IMR-90 (cell line): Measurements from ENCODE around the gene TCF7L2. TPM values are rescaled to one million over a fixed set of nuclear protein-coding genes. Genes with fewer than 3 reads are reported as not detected.

Experiments used
- ATAC-seq: fragments of 200-7000 bp; cut with Tn5 transposase; 2 replicates; pipeline ENCODE4 v1.9.1; 2020; ENCODE audit warnings: low read depth, mild to moderate bottlenecking, moderate library complexity
- BruUV-seq: library from RNA; stranded (reverse); fragments of 400-500 nt; replicated peaks from 2 replicates; lab custom pipeline; 2021; lab: Mats Ljungman, UMichigan
- CTCF ChIA-PET: fragments of 300-600 bp; formaldehyde crosslinking; extraction: SDS; loops from one replicate; lab custom pipeline; 2021; ENCODE audit warnings: antibody characterized with exemption; lab: Yijun Ruan, JAX
- POLR2A ChIA-PET: fragments of 300-600 bp; sonication (Branson Sonifier 250); formaldehyde crosslinking; loops from one replicate; lab custom pipeline; 2022; ENCODE audit warnings: antibody characterized with exemption; ENCODE audit not compliant: unreplicated experiment; lab: Charles Lee
- DNase-seq: peaks from one replicate; pipeline ENCODE4 v3.0.0; 2013
- H2AFZ ChIP-seq: replicated peaks from 2 replicates; pipeline ENCODE3; 2013; ENCODE audit warnings: low read length, mild to moderate bottlenecking; ENCODE audit not compliant: poor library complexity
- H2AK5ac ChIP-seq: 2 replicates; pipeline ENCODE4 v1.6.1; 2013; ENCODE audit warnings: low read depth, low read length, inconsistent platforms
- H2AK9ac ChIP-seq: replicated peaks from 2 replicates; pipeline ENCODE3; 2013; ENCODE audit warnings: mild to moderate bottlenecking, low read depth, low read length, moderate library complexity; ENCODE audit not compliant: poor library complexity
- H2BK120ac ChIP-seq: 2 replicates; pipeline ENCODE4 v1.6.1; 2013; ENCODE audit warnings: low read depth, low read length, inconsistent platforms
- H2BK15ac ChIP-seq: 3 replicates; pipeline ENCODE4 v1.6.1; 2013; ENCODE audit warnings: low read depth, low read length, inconsistent platforms
- H2BK20ac ChIP-seq: 2 replicates; pipeline ENCODE4 v1.6.1; 2013; ENCODE audit warnings: low read depth, mild to moderate bottlenecking, inconsistent platforms, low read length, moderate library complexity
- H2BK5ac ChIP-seq: 2 replicates; pipeline ENCODE4 v1.6.1; 2013; ENCODE audit warnings: mild to moderate bottlenecking, low read depth, low read length, inconsistent platforms; ENCODE audit not compliant: poor library complexity, severe bottlenecking
- H3K14ac ChIP-seq: replicated peaks from 2 replicates; pipeline ENCODE4 v1.6.1; 2013; ENCODE audit warnings: low read depth, low read length, inconsistent platforms
- H3K18ac ChIP-seq: 2 replicates; pipeline ENCODE4 v1.6.1; 2013; ENCODE audit warnings: low read depth, low read length, control low read depth
- H3K23ac ChIP-seq: 2 replicates; pipeline ENCODE4 v1.6.1; 2013; ENCODE audit warnings: low read depth, low read length, inconsistent platforms
- H3K27ac ChIP-seq: 2 replicates; pipeline ENCODE4 v1.5.1; 2013; ENCODE audit warnings: mild to moderate bottlenecking, control low read depth, low read length; ENCODE audit not compliant: insufficient read depth
- H3K27me3 ChIP-seq: 2 replicates; pipeline ENCODE4 v1.6.1; 2013; ENCODE audit warnings: low read length; ENCODE audit not compliant: control insufficient read depth, insufficient read depth
- H3K36me3 ChIP-seq: 2 replicates; pipeline ENCODE4 v1.6.1; 2013; ENCODE audit warnings: low read length, mixed read lengths; ENCODE audit not compliant: control insufficient read depth, insufficient read depth
- H3K4ac ChIP-seq: 2 replicates; pipeline ENCODE4 v1.6.1; 2013; ENCODE audit warnings: low read depth, low read length, inconsistent platforms
- H3K4me1 ChIP-seq: 2 replicates; pipeline ENCODE4 v1.6.1; 2013; ENCODE audit warnings: low read length, mixed read lengths; ENCODE audit not compliant: control insufficient read depth, insufficient read depth
- H3K4me2 ChIP-seq: 2 replicates; pipeline ENCODE4 v1.6.1; 2013; ENCODE audit warnings: low read depth, mild to moderate bottlenecking, control low read depth, low read length, moderate library complexity
- H3K4me3 ChIP-seq: 2 replicates; pipeline ENCODE4 v1.5.1; 2013; ENCODE audit warnings: low read depth, mild to moderate bottlenecking, control low read depth, low read length, moderate library complexity; ENCODE audit not compliant: insufficient read depth
- H3K56ac ChIP-seq: 2 replicates; pipeline ENCODE4 v1.6.1; 2013; ENCODE audit warnings: low read length, inconsistent platforms; ENCODE audit not compliant: insufficient read depth; ENCODE audit errors: extremely low read depth
- H3K79me1 ChIP-seq, 2 experiments: 2 replicates each; pipeline ENCODE4 v1.6.1; 2013; ENCODE audit warnings: low read length in 2 of 2, inconsistent platforms in 1 of 2, low read depth in 1 of 2
- H3K9ac ChIP-seq: 2 replicates; pipeline ENCODE4 v1.6.1; 2013; ENCODE audit warnings: low read depth, low read length, control low read depth
- H3K9me1 ChIP-seq: 2 replicates; pipeline ENCODE4 v1.6.1; 2013; ENCODE audit warnings: low read length, inconsistent platforms; ENCODE audit not compliant: insufficient read depth
- H3K9me3 ChIP-seq: 2 replicates; pipeline ENCODE4 v1.6.1; 2013; ENCODE audit warnings: low read length; ENCODE audit not compliant: control insufficient read depth, insufficient read depth
- H4K20me1 ChIP-seq: 2 replicates; pipeline ENCODE4 v1.6.1; 2013; ENCODE audit warnings: low read length, inconsistent platforms; ENCODE audit not compliant: insufficient read depth
- H4K5ac ChIP-seq: 2 replicates; pipeline ENCODE4 v1.6.1; 2013; ENCODE audit warnings: mild to moderate bottlenecking, low read depth, low read length, control low read depth
- H4K8ac ChIP-seq, 2 experiments: 2 replicates each; pipeline ENCODE4 v1.6.1; 2013; ENCODE audit warnings: low read depth in 2 of 2, low read length in 2 of 2, control low read depth in 1 of 2, inconsistent platforms in 1 of 2
- H4K91ac ChIP-seq: 2 replicates; pipeline ENCODE4 v1.6.1; 2013; ENCODE audit warnings: low read depth, low read length, inconsistent platforms; ENCODE audit not compliant: insufficient read depth
- ELK1 ChIP-seq: fragments of 150-350 bp; IDR thresholded peaks from 2 replicates; pipeline ENCODE4 v1.6.1; 2016; ENCODE audit warnings: low read depth, mild to moderate bottlenecking, low read length, moderate library complexity, borderline replicate concordance
- MAFK ChIP-seq: IDR thresholded peaks from 2 replicates; pipeline ENCODE4 v1.6.1; 2012; ENCODE audit warnings: low read depth, low read length, improper control_type of control experiment
- MAZ ChIP-seq: IDR thresholded peaks from 2 replicates; pipeline ENCODE4 v1.6.1; 2012; ENCODE audit warnings: low read depth, mild to moderate bottlenecking, low read length, improper control_type of control experiment, moderate library complexity, borderline replicate concordance
- MXI1 ChIP-seq: IDR thresholded peaks from 2 replicates; pipeline ENCODE4 v1.6.1; 2012; ENCODE audit warnings: low read depth, mild to moderate bottlenecking, low read length, moderate library complexity, borderline replicate concordance
- NFE2L2 ChIP-seq: fragments of 150-350 bp; IDR thresholded peaks from 2 replicates; pipeline ENCODE4 v1.6.1; 2016; ENCODE audit warnings: low read depth, mild to moderate bottlenecking, low read length
- POLR2A ChIP-seq: IDR thresholded peaks from 2 replicates; pipeline ENCODE4 v1.6.1; 2012; ENCODE audit warnings: mild to moderate bottlenecking, low read depth, low read length
- RFX5 ChIP-seq: IDR thresholded peaks from 2 replicates; pipeline ENCODE4 v1.8.0; 2012; ENCODE audit warnings: low read depth, mild to moderate bottlenecking, low read length, moderate library complexity
- WGBS, 2 experiments: methylation state at CpG; one replicate each; pipeline versions ENCODE4 v1.1.5 to v1.1.7; 2013; ENCODE audit warnings: missing lambda C conversion rate in 2 of 2; ENCODE audit not compliant: insufficient read length in 1 of 2; ENCODE audit errors: extremely low coverage in 2 of 2; 5-methylcytosine and 5-hydroxymethylcytosine counted together
- dilution Hi-C: fragments of 300-500 bp; cut with HindIII; formaldehyde crosslinking; loops from one replicate; pipeline ENCODE4 v1.14.3; 2018; ENCODE audit warnings: low sequenced_read_pairs; ENCODE audit not compliant: unreplicated experiment
- in situ Hi-C: fragments of 300-500 bp; cut with MboI; formaldehyde crosslinking; loops from 3 replicates; pipeline ENCODE4 v1.14.3; 2019; ENCODE audit warnings: low sequenced_read_pairs, inconsistent platforms, mixed read lengths
- intact Hi-C: fragments of 100-400 bp; cut with micrococcal nuclease; formaldehyde crosslinking; loops from 2 replicates; pipeline ENCODE4 v1.10.0; 2022
- polyA plus RNA-seq, 3 experiments: library from polyadenylated mRNA; depleted of rRNA; stranded (reverse); fragments of >200 nt; gene quantifications; 2 replicates each; pipeline ENCODE4 v1.2.3, GENCODE V29; 2012; ENCODE audit warnings: low replicate concordance in 1 of 3
- total RNA-seq: library from RNA; depleted of rRNA; stranded (reverse); fragments of >200 nt; gene quantifications from 2 replicates; pipeline ENCODE4 v1.2.3, GENCODE V29; 2012

The TCF7L2 gene
- total and polyA plus RNA-seq, 2 of the 4 experiments (the other 2 are of a cell fraction), result 1.3 to 12.2 TPM

DNA sequence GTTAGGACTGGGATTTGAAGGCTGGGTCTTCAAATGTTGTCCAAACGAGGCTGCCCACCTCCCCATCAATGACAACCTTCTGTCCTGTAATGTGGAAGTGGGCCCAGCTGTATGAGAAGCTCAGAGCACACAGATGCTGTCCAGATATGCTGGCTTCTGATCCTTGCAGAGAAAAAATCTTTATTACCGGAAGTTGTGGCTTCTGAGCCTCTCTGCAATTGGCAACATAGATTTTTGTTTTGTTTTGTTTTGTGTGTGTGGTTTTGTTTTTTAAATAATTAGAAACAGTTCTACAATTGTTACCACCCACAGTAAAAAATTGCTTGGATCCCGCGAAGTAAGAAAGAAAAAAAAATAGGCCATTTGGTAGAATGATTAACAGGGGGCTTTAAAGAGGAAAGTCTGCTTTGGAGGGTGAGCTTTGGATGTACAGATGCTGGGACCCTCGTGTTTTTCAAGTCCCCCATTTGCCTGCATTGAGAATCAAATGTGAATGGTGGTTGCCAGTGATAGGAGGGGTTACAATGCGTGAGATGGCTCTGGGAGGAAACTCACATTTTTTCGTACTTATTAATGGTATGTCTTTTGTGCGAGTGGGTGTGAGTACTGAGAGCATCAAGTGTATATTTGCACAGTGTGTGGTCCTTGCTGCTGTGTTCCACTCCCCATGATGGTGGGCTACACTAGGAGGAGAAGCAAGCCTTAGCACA is 153.2 kb downstream of the TCF7L2 start (continued):
- no peak for TF ChIP-seq MAZ

- no peak overlapping the region for H2BK5ac ChIP-seq
- H3K4me2 ChIP-seq, result no peak overlapping the region
- H3K23ac ChIP-seq, result no peak overlapping the region
- H3K27me3 ChIP-seq, result no peaks in the 10 kb centered on the region
- no peak overlapping the region for H3K18ac ChIP-seq
- DNase-seq (no peak), ATAC-seq (no peak)
- H4K91ac ChIP-seq, result no peak overlapping the region
- no peak overlapping the region for H4K5ac ChIP-seq
- no peaks in the 10 kb centered on the region for H3K9me3 ChIP-seq
- in situ Hi-C loops, result no loop called here
- H2AK5ac ChIP-seq, result no peak overlapping the region
- H4K20me1 ChIP-seq, result peaks cover 11% of the 10 kb centered on the region; the same call in 1 of the 2 replicates
- H3K9ac ChIP-seq, result no peak overlapping the region
- H3K4ac ChIP-seq, result no peak overlapping the region; the same call in 1 of the 2 replicates
- 0 out of 3 replicates have a peak overlapping the region, but pooled peaks have one; percentile 39 for H2BK15ac ChIP-seq
- no peak overlapping the region for H4K8ac ChIP-seq
- no peak for TF ChIP-seq MAFK
- no peak for TF ChIP-seq POLR2A
- TF ChIP-seq RFX5, result no peak
- no peak for TF ChIP-seq MXI1
- TF ChIP-seq ELK1, result no peak
- no peak for TF ChIP-seq NFE2L2
- no peak overlapping the region for H3K4me3 ChIP-seq
- no peak overlapping the region for H3K56ac ChIP-seq
- H3K9me1 ChIP-seq, result peaks cover 8% of the 10 kb centered on the region; the same call in 1 of the 2 replicates
- peaks cover 26 to 35% of the 10 kb centered on the region in 2 experiments for H3K79me1 ChIP-seq
- dilution Hi-C loops, result no loop called here
- H3K4me1 ChIP-seq, result peaks cover 14% of the 10 kb centered on the region
- no peak overlapping the region for H2AFZ ChIP-seq
- intact Hi-C loops, result no loop called here
- H2BK20ac ChIP-seq, result no peak overlapping the region
- H3K14ac ChIP-seq, result no peak overlapping the region
- WGBS, 2 experiments, result no CpG with 5 or more reads among the region's 3 CpGs
- BruUV-seq, result no TSS peak
- CTCF ChIA-PET, result interaction anchor here (0.6 kb wide), 1 partner anchor 20 kb away, joined by 4 read pairs; no protein-coding TSS in a partner anchor
- no peak overlapping the region for H3K27ac ChIP-seq
- POLR2A ChIA-PET, result no interaction called here
- H3K36me3 ChIP-seq, result peaks cover 6% of the 10 kb centered on the region; the same call in 1 of the 2 replicates
- no peak overlapping the region for H2AK9ac ChIP-seq
- H2BK120ac ChIP-seq, result no peak overlapping the region
These were observed 154.0 kb downstream of the TCF7L2 start for GRCh38 chr10:113104047-113104446.
